LNCAP (cell line): ENCODE measurements around the gene ANP32B.

Experiments
- CTCF ChIP-seq: fragments of 450-650 bp; IDR thresholded peaks from 2 replicates; pipeline ENCODE4 v1.5.1; 2017; ENCODE audit warnings: mild to moderate bottlenecking

ANP32B gene

GRCh38 chr9:98037357-98037756 lies 54.2 kb downstream of the ANP32B start:
- TF ChIP-seq CTCF = no peak

GRCh38 chr9:98038958-98039357 lies 55.8 kb downstream of the ANP32B start:
- TF ChIP-seq CTCF = no peak

GRCh38 chr9:98039607-98040017 lies 56.5 kb downstream of the ANP32B start:
- no peak for TF ChIP-seq CTCF

GRCh38 chr9:98040212-98040611 lies 57.1 kb downstream of the ANP32B start:
- TF ChIP-seq CTCF = no peak

GRCh38 chr9:98043915-98044314 lies 60.8 kb downstream of the ANP32B start:
- no peak for TF ChIP-seq CTCF

- no peak for TF ChIP-seq CTCF
Measured at GRCh38 chr9:98045234-98046179, 62.4 kb downstream of the ANP32B start.

- no peak for TF ChIP-seq CTCF
Measured at GRCh38 chr9:98046180-98046543, 63.0 kb downstream of the ANP32B start.

- no peak for TF ChIP-seq CTCF
Measured at GRCh38 chr9:98047002-98047401, 63.9 kb downstream of the ANP32B start.
